ENCODE results near the gene B3GNT2.
"Not testable (repeated sequence)": the region's sequence is repeated elsewhere in the genome, so short reads cannot be mapped to it uniquely, and the experiment has no call there.

The B3GNT2 gene

DNA sequence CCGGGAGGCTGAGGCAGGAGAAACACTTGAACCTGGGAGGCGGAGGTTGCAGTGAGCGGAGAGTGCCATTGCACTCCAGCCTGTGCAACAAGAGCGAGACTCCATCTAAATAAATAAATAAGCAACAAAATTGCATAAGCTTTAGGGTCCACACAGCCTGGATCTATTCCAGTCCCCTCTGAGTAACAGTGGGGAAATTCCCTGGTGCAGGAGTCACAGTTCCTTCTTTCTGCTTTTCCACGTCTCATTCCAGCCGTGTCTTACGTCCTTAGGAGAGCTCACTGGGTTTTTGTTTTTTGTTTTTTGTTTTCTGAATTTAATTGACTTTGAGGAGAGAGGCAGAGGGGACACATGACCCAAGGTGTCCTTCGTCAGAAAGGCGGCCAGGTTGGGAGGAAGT is 44.6 kb downstream of the B3GNT2 start:
- no peak for DNase-seq

DNA sequence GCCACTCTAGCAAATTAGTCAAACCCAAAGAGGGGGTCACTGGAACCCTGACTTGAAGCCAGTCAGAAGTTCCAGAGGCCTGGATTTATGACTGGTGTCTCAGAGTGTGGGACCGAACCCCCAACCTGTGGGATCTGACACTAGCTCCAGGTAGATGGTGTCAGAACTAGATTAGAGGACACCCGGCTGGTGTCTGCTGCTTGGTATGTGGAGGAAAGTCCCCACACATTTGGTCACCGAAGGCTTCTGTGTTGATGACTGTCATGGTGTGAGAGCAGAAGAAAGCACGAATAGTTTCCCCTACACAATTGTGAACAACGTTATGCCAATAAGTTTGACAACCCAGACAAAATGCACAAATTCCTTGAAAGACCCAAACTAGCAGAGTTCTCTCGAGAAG is 48.1 kb downstream of the B3GNT2 start:
- no peak for DNase-seq

DNA sequence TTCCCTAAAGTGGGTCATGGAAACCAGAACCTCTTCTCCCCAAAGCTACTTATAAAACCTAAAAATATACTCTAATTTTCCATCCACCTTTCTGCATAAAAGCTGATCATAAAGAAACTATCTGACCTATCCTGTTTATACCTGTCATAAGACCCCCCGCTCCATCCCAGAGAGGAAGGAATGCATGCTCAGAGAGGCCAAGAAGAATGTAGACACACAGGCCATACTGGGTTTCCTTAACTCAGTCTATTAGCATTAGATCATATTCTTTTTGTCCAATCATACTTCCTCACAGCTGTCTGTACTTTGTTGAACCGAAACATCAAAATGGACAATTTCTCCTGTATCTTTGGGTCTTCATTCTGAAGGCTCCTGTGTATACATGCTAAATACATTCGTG is 52.3 kb downstream of the B3GNT2 start:
- DNase-seq = no peak

DNA sequence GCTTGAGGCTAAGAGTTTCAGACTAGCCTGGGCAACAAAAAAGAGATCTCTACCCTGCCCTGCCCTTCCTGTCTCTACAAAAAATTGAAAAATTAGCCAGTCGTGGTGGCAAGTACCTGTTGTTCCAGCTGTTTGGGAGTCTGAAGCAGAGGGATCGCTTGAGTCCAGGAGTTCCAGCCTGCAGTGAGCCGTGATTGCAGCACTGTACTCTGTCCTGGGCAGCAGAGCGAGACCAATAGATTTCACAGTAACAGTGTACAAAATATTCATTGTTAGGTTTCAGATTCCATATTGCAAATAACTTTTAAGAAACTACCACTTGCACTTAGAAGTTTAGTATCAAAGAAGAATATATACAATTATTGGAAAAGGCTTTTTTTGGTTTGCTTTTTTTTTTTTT is 54.3 kb downstream of the B3GNT2 start:
- no peak for DNase-seq

DNA sequence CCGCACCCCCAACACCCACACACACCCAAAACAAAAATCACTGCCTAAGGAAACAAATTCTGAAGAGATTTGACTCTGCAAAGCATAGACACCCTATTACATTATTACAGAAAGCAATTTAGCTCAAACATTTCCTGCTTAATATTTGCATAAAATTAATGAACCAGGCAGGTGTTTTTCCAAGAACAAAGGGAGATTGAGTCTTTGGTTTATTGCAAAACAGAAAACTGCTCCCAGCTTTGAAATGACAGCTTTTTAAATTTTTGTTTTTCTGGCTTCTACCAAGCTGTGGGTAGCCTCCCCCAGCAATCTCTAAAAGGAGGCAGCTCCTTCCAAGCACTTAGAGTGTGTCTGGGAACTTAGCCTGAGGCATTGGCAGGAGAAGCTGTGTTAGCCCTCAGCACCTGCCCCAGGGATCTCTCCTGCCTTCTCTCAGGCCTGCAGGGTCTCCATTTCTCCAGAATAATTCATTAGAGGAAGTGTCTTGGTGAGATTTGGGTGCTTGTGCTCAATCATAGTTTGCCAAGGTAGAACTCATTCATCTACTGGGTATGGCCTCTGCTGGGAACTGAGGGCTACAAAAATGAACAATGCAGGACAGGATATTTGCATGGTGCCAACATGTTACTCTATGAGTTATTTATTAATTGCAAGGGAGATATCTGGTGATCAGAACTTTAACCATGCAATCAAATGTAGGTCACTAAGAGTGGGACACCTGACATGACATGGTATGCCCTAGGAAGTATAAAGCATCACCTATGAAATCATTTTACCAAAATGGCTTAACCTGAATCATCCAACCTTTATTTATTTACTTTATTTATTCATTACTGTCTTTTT is 58.7 kb downstream of the B3GNT2 start:
- no peak for DNase-seq

DNA sequence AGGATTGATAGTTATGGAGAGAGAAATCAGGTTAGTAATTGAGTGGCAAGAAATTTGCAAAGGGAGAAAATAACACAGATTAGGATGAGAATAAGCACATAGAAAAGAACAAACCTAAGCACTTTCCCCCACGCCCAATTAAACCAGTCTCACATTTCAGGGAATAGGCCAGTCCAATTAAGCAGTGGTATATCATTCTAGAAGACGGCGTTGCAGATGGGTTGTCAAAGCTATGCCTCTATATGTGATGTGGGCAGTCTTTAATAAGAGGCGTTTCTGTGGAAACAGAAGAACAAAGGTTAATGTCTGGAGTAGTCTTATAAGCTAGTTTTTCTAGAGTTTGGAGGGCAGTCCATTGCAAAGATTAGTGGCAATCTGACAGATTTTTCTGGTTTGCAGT is 61.6 kb downstream of the B3GNT2 start:
- DNase-seq = no peak

DNA sequence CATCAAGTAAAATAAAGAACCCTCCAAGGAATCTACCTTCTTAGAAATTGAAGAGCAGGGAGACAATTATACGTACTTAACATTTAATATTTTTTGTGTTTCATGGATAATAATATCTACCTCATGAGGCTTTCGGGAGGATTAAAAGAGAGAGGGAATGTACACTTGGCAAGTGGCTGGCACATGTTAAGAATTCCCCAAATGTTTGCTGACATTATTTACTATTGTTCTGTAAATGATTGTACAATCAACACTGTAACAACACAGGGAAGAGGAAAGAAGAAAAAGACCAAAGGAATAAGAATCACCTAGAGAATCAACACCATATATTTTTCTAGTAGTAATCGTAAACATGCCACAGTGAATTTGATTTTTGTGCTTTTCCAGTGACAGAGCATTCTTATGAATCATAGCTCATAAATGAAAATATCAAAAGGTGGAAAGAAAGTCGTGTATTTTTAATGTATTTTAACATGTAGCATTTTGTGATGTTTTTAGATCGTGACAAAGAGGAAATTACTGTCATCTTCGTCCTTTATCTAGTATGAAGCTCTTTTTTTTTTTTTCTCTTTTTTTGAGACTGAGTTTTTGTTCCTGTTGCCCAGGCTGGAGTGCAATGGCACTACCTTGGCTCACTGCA is 67.3 kb downstream of the B3GNT2 start:
- DNase-seq = no peak

DNA sequence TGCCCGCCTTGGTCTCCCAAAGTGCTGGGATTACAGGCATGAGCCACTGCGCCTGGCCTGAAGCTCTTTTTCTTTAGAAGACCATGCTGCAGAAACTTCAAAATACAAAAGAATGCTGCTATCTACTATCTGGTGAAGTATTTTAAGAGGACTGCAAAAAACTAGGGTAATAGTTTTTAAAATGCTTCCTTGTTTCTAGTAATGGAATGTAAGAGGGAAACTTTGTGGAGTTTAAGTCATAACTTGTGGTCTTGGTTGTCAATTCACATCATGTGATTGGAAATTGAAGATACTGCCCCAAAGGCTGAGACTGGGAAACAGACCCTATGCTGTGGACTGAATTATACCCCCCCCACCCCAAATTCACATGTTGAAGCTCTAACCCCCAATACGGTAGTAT is 68.3 kb downstream of the B3GNT2 start:
- no peak for DNase-seq

DNA sequence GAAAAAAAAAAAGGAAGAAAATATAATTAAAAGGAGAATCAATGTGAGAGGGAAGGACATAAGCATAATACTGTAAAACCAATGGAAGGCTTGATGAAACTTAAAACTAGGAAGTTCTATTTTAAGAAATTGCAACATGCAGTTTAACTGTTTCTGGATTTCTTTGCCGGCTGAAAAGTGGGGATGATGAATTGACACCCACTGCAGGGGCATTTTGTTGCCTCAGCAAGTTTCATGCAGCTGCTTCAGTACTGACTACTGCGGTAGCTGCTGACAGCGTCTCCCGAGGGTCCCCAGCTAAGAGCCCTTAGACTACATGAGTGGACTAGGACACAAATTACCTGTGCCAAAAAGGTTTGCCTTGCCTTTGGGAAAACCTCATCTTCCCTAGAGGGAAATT is 69.2 kb downstream of the B3GNT2 start:
- no peak for DNase-seq

DNA sequence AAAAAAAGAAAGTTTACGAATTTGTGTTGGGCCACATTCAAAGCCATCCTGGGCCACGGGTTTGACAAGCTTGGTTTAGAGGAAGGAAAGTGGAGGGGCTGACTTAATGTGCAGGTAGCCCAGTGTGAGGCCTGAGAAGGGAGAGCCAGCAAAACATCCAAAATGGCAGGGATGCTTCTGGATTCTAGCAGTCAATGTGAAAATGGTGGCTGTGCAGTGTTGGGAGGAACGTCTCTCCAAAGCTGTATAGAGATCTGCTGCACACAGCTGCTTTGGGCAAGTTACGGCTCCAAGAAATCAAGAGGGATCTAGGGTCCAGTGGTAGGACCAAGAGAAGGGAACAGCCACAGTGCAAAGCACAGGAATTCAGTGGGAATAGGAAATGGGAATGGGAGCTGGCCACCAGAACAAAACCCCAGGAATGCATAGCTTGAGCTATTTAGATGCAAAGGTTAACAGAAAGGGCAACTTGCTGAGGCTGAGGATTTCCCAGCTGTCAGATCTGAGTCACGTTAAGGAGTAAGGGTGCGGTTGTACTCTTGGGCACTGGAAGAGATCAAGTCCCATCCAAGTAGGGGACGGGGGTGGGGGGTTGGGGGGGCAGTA is 70.6 kb downstream of the B3GNT2 start:
- no peak for DNase-seq

DNA sequence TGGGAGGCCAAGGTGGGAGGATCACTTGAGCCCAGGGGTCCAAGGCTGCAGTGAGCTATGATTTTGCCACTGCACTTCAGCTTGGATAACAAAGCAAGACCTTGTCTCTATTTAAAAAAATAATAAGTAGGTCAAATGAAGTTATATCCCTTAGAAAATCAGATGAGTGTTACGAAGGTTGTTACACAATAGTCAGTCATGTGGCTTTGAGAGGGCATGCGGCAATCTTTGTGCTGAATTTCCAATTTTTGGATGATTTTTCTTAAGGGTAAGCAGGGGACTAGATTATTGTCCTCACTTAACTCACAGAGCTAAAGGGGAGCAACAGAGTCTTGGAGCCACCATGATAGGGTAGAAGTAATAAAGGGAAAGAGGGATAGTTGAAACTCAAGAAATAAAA is 71.8 kb downstream of the B3GNT2 start:
- DNase-seq = no peak

DNA sequence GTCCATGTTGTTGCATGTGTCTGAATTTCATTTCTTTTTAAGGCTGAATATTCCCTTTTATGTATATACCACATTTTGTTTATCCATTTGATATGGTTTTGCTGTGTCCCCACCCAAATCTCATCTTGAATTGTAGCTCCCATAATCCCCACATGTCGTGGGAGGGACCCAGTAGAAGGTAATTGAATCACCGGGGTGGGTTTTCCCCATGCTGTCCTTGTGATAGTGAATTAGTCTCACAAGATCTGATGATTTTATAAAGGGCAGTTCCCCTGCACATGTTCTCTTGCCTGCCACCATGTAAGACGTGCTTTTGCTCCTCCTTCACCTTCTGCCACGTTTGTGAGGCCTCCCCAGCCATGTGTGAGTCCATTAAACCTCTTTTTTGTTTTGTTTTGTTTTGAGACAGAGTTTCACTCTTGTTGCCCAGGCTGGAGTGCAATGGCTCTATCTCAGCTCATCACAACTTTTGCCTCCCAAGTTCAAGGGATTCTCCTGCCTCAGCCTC is 72.8 kb downstream of the B3GNT2 start:
- DNase-seq = not testable (repeated sequence)

DNA sequence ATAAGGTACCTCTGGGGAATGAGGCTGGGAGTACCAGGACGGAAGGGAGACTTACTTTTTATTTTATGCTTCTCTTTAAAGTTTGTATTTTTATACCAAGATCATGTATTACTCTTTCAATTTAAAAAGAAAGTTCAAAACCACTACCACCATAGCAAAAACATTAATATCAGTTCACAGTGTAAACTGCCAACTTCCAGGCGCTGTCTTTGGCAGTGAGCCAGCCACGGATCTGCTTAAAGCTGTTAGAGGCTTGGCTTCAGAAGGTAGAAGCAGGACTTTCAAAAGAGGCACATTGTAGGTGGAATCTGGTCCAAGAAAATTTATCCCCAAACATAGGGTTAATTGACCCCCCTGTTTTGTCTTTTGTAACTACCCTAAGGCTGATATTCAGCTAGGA is 74.8 kb downstream of the B3GNT2 start:
- DNase-seq = no peak

All from GOT3 (cell line).